OCI-LY1 (cell line): Measurements from ENCODE around the gene IGF2R.

Source experiments
- H2AFZ ChIP-seq: fragments of 200-600 bp; sonication (generic), shearing (Covaris generic); 2 replicates; pipeline ENCODE4 v1.6.0; 2014; ENCODE audit warnings: antibody characterized with exemption, mild to moderate bottlenecking, low read length
- H3F3A ChIP-seq: fragments of 200-600 bp; sonication (generic), shearing (Covaris generic); 2 replicates; pipeline ENCODE4 v1.6.0; 2014; ENCODE audit warnings: mild to moderate bottlenecking, antibody characterized with exemption, low read length, moderate library complexity; ENCODE audit not compliant: insufficient read depth
- H3K27ac ChIP-seq: fragments of 200-600 bp; sonication (generic); 2 replicates; pipeline ENCODE4 v1.5.1; 2014; ENCODE audit warnings: low read length, mixed run types, mild to moderate bottlenecking, low read depth; ENCODE audit not compliant: poor library complexity, severe bottlenecking
- H3K27me3 ChIP-seq: fragments of 200-600 bp; sonication (generic); 2 replicates; pipeline ENCODE4 v1.6.0; 2014; ENCODE audit warnings: antibody characterized with exemption, mild to moderate bottlenecking, low read length, moderate library complexity; ENCODE audit not compliant: insufficient read depth
- H3K36me3 ChIP-seq: fragments of 200-600 bp; sonication (generic); 2 replicates; pipeline ENCODE4 v1.6.1; 2014; ENCODE audit warnings: mild to moderate bottlenecking, antibody characterized with exemption, low read length, moderate library complexity, mixed read lengths; ENCODE audit not compliant: insufficient read depth
- H3K4me1 ChIP-seq: fragments of 200-600 bp; sonication (generic); 2 replicates; pipeline ENCODE4 v1.5.1; 2014; ENCODE audit warnings: mild to moderate bottlenecking, low read length, moderate library complexity; ENCODE audit not compliant: insufficient read depth, severe bottlenecking
- H3K4me2 ChIP-seq: fragments of 200-600 bp; sonication (generic), shearing (Covaris generic); 2 replicates; pipeline ENCODE4 v1.6.1; 2014; ENCODE audit warnings: low read length
- H3K4me3 ChIP-seq: fragments of 200-600 bp; sonication (generic); 2 replicates; pipeline ENCODE4 v1.5.1; 2014; ENCODE audit warnings: low read length, low read depth, mild to moderate bottlenecking, mixed read lengths; ENCODE audit not compliant: poor library complexity, severe bottlenecking
- H3K79me2 ChIP-seq: fragments of 200-600 bp; shearing (Covaris generic); 2 replicates; pipeline ENCODE4 v1.6.1; 2016; ENCODE audit warnings: mixed run types, low read length, mixed read lengths; ENCODE audit not compliant: insufficient read depth
- H3K9ac ChIP-seq: fragments of 200-600 bp; sonication (generic), shearing (Covaris generic); 2 replicates; pipeline ENCODE4 v1.6.1; 2014; ENCODE audit warnings: mild to moderate bottlenecking, low read length, mixed read lengths
- H3K9me2 ChIP-seq: fragments of 200-600 bp; sonication (generic), shearing (Covaris generic); 2 replicates; pipeline ENCODE4 v1.6.1; 2014; ENCODE audit warnings: low read depth, mild to moderate bottlenecking, low read length, mixed read lengths
- H3K9me3 ChIP-seq: fragments of 200-600 bp; shearing (Covaris generic); 2 replicates; pipeline ENCODE4 v1.6.1; 2014; ENCODE audit warnings: low read length, mixed read lengths
- H4K20me1 ChIP-seq: fragments of 200-600 bp; sonication (generic), shearing (Covaris generic); 2 replicates; pipeline ENCODE4 v1.6.0; 2016; ENCODE audit warnings: mild to moderate bottlenecking, low read length; ENCODE audit not compliant: insufficient read depth
- EZH2 ChIP-seq: fragments of 200-600 bp; sonication (generic), shearing (Covaris generic); IDR thresholded peaks from 2 replicates; pipeline ENCODE4 v1.8.0; 2017; ENCODE audit warnings: borderline replicate concordance, mixed run types, mild to moderate bottlenecking, antibody characterized with exemption, low read length, moderate library complexity, mixed read lengths
- TF ChIP-seq, protein P1 (sequence below): fragments of 200-600 bp; sonication (generic), shearing (Covaris generic); IDR thresholded peaks from 2 replicates; pipeline ENCODE4 v1.5.1; 2017; ENCODE audit warnings: mild to moderate bottlenecking, antibody characterized with exemption, low read length, moderate library complexity, mixed read lengths

IGF2R gene

DNA sequence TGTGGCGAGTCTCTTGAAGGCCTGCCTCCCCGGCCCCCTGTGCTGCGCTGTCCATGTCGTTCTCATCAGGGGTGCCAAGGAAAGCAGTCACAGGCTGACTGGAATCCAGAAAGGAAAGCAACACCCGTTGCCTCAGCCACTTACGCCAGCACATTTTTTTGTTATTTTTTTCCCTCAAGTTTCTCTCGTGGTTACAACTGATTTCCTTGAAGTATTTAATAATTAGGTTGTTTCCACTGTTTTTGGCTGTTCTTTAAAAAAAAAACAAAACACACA, 134.9 kb downstream of the IGF2R start:
- peaks cover 7% of the 10 kb centered on the region; the same call in 1 of the 2 replicates for H3K36me3 ChIP-seq
- H3K79me2 ChIP-seq, result no peaks in the 10 kb centered on the region
- no peak overlapping the region for H3K4me3 ChIP-seq
- no peaks in the 10 kb centered on the region for H3K9me3 ChIP-seq
- H4K20me1 ChIP-seq, result no peaks in the 10 kb centered on the region
- H3K27me3 ChIP-seq, result no peaks in the 10 kb centered on the region
- no peaks in the 10 kb centered on the region for H3K9me2 ChIP-seq
- TF ChIP-seq EZH2, result no peak
- TF ChIP-seq, protein P1, sequence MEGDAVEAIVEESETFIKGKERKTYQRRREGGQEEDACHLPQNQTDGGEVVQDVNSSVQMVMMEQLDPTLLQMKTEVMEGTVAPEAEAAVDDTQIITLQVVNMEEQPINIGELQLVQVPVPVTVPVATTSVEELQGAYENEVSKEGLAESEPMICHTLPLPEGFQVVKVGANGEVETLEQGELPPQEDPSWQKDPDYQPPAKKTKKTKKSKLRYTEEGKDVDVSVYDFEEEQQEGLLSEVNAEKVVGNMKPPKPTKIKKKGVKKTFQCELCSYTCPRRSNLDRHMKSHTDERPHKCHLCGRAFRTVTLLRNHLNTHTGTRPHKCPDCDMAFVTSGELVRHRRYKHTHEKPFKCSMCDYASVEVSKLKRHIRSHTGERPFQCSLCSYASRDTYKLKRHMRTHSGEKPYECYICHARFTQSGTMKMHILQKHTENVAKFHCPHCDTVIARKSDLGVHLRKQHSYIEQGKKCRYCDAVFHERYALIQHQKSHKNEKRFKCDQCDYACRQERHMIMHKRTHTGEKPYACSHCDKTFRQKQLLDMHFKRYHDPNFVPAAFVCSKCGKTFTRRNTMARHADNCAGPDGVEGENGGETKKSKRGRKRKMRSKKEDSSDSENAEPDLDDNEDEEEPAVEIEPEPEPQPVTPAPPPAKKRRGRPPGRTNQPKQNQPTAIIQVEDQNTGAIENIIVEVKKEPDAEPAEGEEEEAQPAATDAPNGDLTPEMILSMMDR, result no peak
- H3K9ac ChIP-seq, result no peak overlapping the region
- no peak overlapping the region for H2AFZ ChIP-seq
- H3K4me2 ChIP-seq, result no peak overlapping the region
- H3F3A ChIP-seq, result no peaks in the 10 kb centered on the region
- H3K4me1 ChIP-seq, result no peaks in the 10 kb centered on the region
- H3K27ac ChIP-seq, result no peak overlapping the region

DNA sequence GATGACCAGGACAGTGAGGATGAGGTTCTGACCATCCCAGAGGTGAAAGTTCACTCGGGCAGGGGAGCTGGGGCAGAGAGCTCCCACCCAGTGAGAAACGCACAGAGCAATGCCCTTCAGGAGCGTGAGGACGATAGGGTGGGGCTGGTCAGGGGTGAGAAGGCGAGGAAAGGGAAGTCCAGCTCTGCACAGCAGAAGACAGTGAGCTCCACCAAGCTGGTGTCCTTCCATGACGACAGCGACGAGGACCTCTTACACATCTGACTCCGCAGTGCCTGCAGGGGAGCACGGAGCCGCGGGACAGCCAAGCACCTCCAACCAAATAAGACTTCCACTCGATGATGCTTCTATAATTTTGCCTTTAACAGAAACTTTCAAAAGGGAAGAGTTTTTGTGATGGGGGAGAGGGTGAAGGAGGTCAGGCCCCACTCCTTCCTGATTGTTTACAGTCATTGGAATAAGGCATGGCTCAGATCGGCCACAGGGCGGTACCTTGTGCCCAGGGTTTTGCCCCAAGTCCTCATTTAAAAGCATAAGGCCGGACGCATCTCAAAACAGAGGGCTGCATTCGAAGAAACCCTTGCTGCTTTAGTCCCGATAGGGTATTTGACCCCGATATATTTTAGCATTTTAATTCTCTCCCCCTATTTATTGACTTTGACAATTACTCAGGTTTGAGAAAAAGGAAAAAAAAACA, 136.1 kb downstream of the IGF2R start:
- Histone ChIP-seq H3K36me3 (peaks cover 7% of the 10 kb centered on the region; the same call in 1 of the 2 replicates), H3K27me3 (no peaks in the 10 kb centered on the region), H3K79me2 (no peaks in the 10 kb centered on the region), H3F3A (no peaks in the 10 kb centered on the region), H3K9ac (no peak overlapping the region), H3K4me3 (no peak overlapping the region), H3K27ac (no peak overlapping the region), H3K4me2 (no peak overlapping the region), H4K20me1 (no peaks in the 10 kb centered on the region), H3K9me2 (no peaks in the 10 kb centered on the region), H3K4me1 (no peaks in the 10 kb centered on the region), H3K9me3 (no peaks in the 10 kb centered on the region), H2AFZ (no peak overlapping the region)
- no peak for TF ChIP-seq EZH2
- TF ChIP-seq, protein P1, result no peak

DNA sequence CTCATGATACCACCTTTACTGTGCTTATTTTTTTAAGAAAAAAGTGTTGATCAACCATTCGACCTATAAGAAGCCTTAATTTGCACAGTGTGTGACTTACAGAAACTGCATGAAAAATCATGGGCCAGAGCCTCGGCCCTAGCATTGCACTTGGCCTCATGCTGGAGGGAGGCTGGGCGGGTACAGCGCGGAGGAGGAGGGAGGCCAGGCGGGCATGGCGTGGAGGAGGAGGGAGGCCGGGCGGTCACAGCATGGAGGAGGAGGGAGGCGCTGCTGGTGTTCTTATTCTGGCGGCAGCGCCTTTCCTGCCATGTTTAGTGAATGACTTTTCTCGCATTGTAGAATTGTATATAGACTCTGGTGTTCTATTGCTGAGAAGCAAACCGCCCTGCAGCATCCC, 137.1 kb downstream of the IGF2R start:
- H2AFZ ChIP-seq, result no peak overlapping the region
- H3K27ac ChIP-seq, result no peak overlapping the region
- H3K4me2 ChIP-seq, result no peak overlapping the region
- no peaks in the 10 kb centered on the region for H3F3A ChIP-seq
- H3K4me3 ChIP-seq, result no peak overlapping the region
- H3K9ac ChIP-seq, result no peak overlapping the region
- H3K9me2 ChIP-seq, result no peaks in the 10 kb centered on the region
- H4K20me1 ChIP-seq, result no peaks in the 10 kb centered on the region
- no peaks in the 10 kb centered on the region for H3K27me3 ChIP-seq
- TF ChIP-seq, protein P1, result no peak
- no peak for TF ChIP-seq EZH2
- peaks cover 7% of the 10 kb centered on the region; the same call in 1 of the 2 replicates for H3K36me3 ChIP-seq
- no peaks in the 10 kb centered on the region for H3K79me2 ChIP-seq
- H3K9me3 ChIP-seq, result no peaks in the 10 kb centered on the region
- H3K4me1 ChIP-seq, result no peaks in the 10 kb centered on the region
